ENCODE measurements around the gene DOCK7. TPM values are rescaled to one million over a fixed set of nuclear protein-coding genes. Genes with fewer than 3 reads are reported as not detected.
A peak's percentile ranks its signal among the peaks of the same experiment; 100 is the strongest.

The DOCK7 gene
- total RNA-seq, 2 experiments from 2014 or later: 6.0 to 7.9 TPM

GRCh38 chr1:62448221-62448933 is 239.8 kb downstream of the DOCK7 start:
- Mint-ChIP-seq H3K9me3 (no peaks in the 10 kb centered on the region), H3K4me3 (no peak overlapping the region), H3K27me3 (no peaks in the 10 kb centered on the region), H3K27ac (no peak overlapping the region), H3K36me3 (ENCODE audit: low read depth) (peaks cover 97% of the 10 kb centered on the region), H3K4me1 (ENCODE audit: low read depth) (peaks cover 11% of the 10 kb centered on the region)
- no peaks in the 10 kb centered on the region for H3K27me3 ChIP-seq (ENCODE audit: control insufficient read depth in 1 of 2, insufficient read depth in 2 of 2, low read length in 2 of 2)
- intact Hi-C loops (cut with DNase I, micrococcal nuclease): no loop called here
- no peaks in the 10 kb centered on the region for H3K9me3 ChIP-seq (ENCODE audit: control insufficient read depth in 1 of 2, insufficient read depth in 1 of 2, low read length in 2 of 2)
- ATAC-seq (ENCODE audit: poor library complexity) (no peak), DNase-seq (no peak)
- no peak overlapping the region for H3K4me3 ChIP-seq (ENCODE audit: low read length)
- no peaks in the 10 kb centered on the region for H3K4me1 ChIP-seq (ENCODE audit: insufficient read depth, low read length)
- no peak overlapping the region for H3K27ac ChIP-seq (ENCODE audit: low read depth in 1 of 2, low read length in 2 of 2)
- TF ChIP-seq CTCF (IDR thresholded peaks at IDR 0.05): no peak
- peaks cover 79% of the 10 kb centered on the region for H3K36me3 ChIP-seq (ENCODE audit: insufficient read depth, low read length)
- ChIA-PET POLR2A (no interaction called here), CTCF (no interaction called here)

GRCh38 chr1:62444701-62445100 is 243.5 kb downstream of the DOCK7 start:
- Histone ChIP-seq H3K4me1 (ENCODE audit: insufficient read depth, low read length) (peaks cover 5% of the 10 kb centered on the region), H3K9me3 (ENCODE audit: control insufficient read depth in 1 of 2, insufficient read depth in 1 of 2, low read length in 2 of 2) (no peaks in the 10 kb centered on the region), H3K4me3 (ENCODE audit: low read length) (no peak overlapping the region), H3K27me3 (ENCODE audit: control insufficient read depth in 1 of 2, insufficient read depth in 2 of 2, low read length in 2 of 2) (no peaks in the 10 kb centered on the region), H3K27ac (ENCODE audit: low read depth in 1 of 2, low read length in 2 of 2) (no peak overlapping the region), H3K36me3 (ENCODE audit: insufficient read depth, low read length) (peaks cover 76% of the 10 kb centered on the region)
- ChIA-PET POLR2A (interaction anchor here (1.1 kb wide), 1 partner anchor 8 kb away, joined by 6 read pairs; the partner anchor contains the start of gene USP1), CTCF (no interaction called here)
- intact Hi-C loops (cut with DNase I, micrococcal nuclease): no loop called here
- DNase-seq (no peak), ATAC-seq (ENCODE audit: poor library complexity) (no peak)
- Mint-ChIP-seq H3K4me3 (no peak overlapping the region), H3K9me3 (no peaks in the 10 kb centered on the region), H3K4me1 (ENCODE audit: low read depth) (peaks cover 32% of the 10 kb centered on the region), H3K27me3 (no peaks in the 10 kb centered on the region), H3K27ac (no peak overlapping the region), H3K36me3 (ENCODE audit: low read depth) (peaks cover 97% of the 10 kb centered on the region)
- no peak for TF ChIP-seq CTCF (IDR thresholded peaks at IDR 0.05)

- Mint-ChIP-seq H3K4me1 (ENCODE audit: low read depth) (peaks cover 58% of the 10 kb centered on the region), H3K27ac (peak overlapping the region; percentile 99), H3K4me3 (peak overlapping the region; percentile 97), H3K27me3 (no peaks in the 10 kb centered on the region), H3K36me3 (ENCODE audit: low read depth) (peaks cover 71% of the 10 kb centered on the region), H3K9me3 (no peaks in the 10 kb centered on the region)
- no peak for ATAC-seq (ENCODE audit: poor library complexity)
- Histone ChIP-seq H3K36me3 (ENCODE audit: insufficient read depth, low read length) (peaks cover 34% of the 10 kb centered on the region), H3K4me3 (ENCODE audit: low read length) (peak overlapping the region; percentile 93), H3K9me3 (ENCODE audit: control insufficient read depth in 1 of 2, insufficient read depth in 1 of 2, low read length in 2 of 2) (no peaks in the 10 kb centered on the region), H3K27ac (ENCODE audit: low read depth in 1 of 2, low read length in 2 of 2) (no peak overlapping the region), H3K27me3 (ENCODE audit: control insufficient read depth in 1 of 2, insufficient read depth in 2 of 2, low read length in 2 of 2) (no peaks in the 10 kb centered on the region), H3K4me1 (ENCODE audit: insufficient read depth, low read length) (peaks cover 20% of the 10 kb centered on the region)
- ChIA-PET POLR2A (interaction anchor here (0.7 kb wide), 1 partner anchor 11 kb away, joined by 3 read pairs; no protein-coding TSS in a partner anchor), CTCF (no interaction called here)
- DNase-seq: peak in 1 of 14 experiments; percentile 26
- no peak for TF ChIP-seq CTCF (IDR thresholded peaks at IDR 0.05)
- intact Hi-C loops (cut with DNase I, micrococcal nuclease): loop anchor here (2.0 to 10.0 kb wide), 8 partner anchors 168 to 1363 kb away; partner anchors contain the start of genes ALG6 (in 1 of the 2), DOCK7 (in 1 of the 2), EFCAB7 (in 1 of the 2) and ITGB3BP (in 1 of the 2)
Observed at GRCh38 chr1:62439652-62440371, 248.4 kb downstream of the DOCK7 start.
